HepG2 (cell line): ENCODE measurements around the gene CAPN12. TPM values are rescaled to one million over a fixed set of nuclear protein-coding genes. Genes with fewer than 3 reads are reported as not detected.
A peak's percentile ranks its signal among the peaks of the same experiment; 100 is the strongest.

ENCODE experiments used
- ATAC-seq: fragments of 200-7000 bp; cut with Tn5 transposase; 3 replicates; pipeline ENCODE4 v1.9.1; 2020; ENCODE audit warnings: mild to moderate bottlenecking, moderate library complexity
- BruUV-seq: library from RNA; stranded (reverse); fragments of 400-500 nt; replicated peaks from 2 replicates; lab custom pipeline; 2021; lab: Mats Ljungman, UMichigan
- CTCF ChIA-PET: fragments of 300-600 bp; formaldehyde crosslinking; extraction: SDS; loops from one replicate; lab custom pipeline; 2021; ENCODE audit warnings: low total read pairs, inconsistent platforms, low intra/inter-chr PET ratio; lab: Yijun Ruan, JAX
- POLR2A ChIA-PET: fragments of 350-600 bp; sonication (Branson Sonifier 250); formaldehyde crosslinking; loops from one replicate; lab custom pipeline; 2020; ENCODE audit warnings: antibody characterized with exemption, inconsistent platforms; lab: Yijun Ruan, JAX
- DNase-seq: peaks from one replicate; pipeline ENCODE4 v3.0.0-alpha.2; 2015; ENCODE audit warnings: low spot score
- FAIRE-seq: peaks from 3 replicates; lab custom pipeline; 2011; peaks lifted over from hg19 to GRCh38; lab: Jason Lieb, UNC
- H2AFZ ChIP-seq: one replicate; pipeline ENCODE4 v1.6.1; 2011; ENCODE audit warnings: low read length, inconsistent platforms
- H3K27ac ChIP-seq: fragments of 300-600 bp; 3 replicates; pipeline ENCODE4 v1.8.0; 2011; ENCODE audit warnings: mixed run types, mild to moderate bottlenecking, mixed read lengths, low read length, inconsistent platforms; ENCODE audit not compliant: insufficient read depth; ENCODE audit errors: extremely low read length
- H3K27me3 ChIP-seq, 2 experiments: fragments of 200-600 bp in 1 of 2; 2 replicates in 1 of 2; 3 replicates in 1 of 2; pipeline versions ENCODE4 v1.6.0 to v1.8.0; 2011; ENCODE audit warnings: low read length in 2 of 2, mild to moderate bottlenecking in 2 of 2, moderate library complexity in 2 of 2, inconsistent platforms in 1 of 2; ENCODE audit not compliant: insufficient read depth in 2 of 2, control insufficient read depth in 1 of 2
- H3K36me3 ChIP-seq, 2 experiments: fragments of 200-600 bp in 1 of 2; replicated peaks in 1 of 2; 2 replicates in 1 of 2; 3 replicates in 1 of 2; pipeline versions ENCODE4 v1.5.1 to v1.8.0; 2011; ENCODE audit warnings: low read length in 2 of 2, inconsistent platforms in 1 of 2; ENCODE audit not compliant: insufficient read depth in 2 of 2, control insufficient read depth in 1 of 2
- H3K4me1 ChIP-seq: 2 replicates; pipeline ENCODE4 v1.5.1; 2012; ENCODE audit warnings: low read length, inconsistent platforms; ENCODE audit not compliant: insufficient read depth
- H3K4me2 ChIP-seq: 2 replicates; pipeline ENCODE4 v1.6.0; 2011; ENCODE audit warnings: low read depth, low read length, inconsistent platforms
- H3K4me3 ChIP-seq, 3 experiments: fragments of 200-600 bp in 1 of 3; sonication (generic), shearing (Covaris generic) in 1 of 3; replicated peaks in 1 of 3; 2 replicates each; pipeline ENCODE4 v1.5.1; 2011 to 2016; ENCODE audit warnings: low read length in 3 of 3, inconsistent platforms in 2 of 3, low read depth in 2 of 3, mild to moderate bottlenecking in 2 of 3, control low read depth in 1 of 3, mixed read lengths in 1 of 3; ENCODE audit not compliant: insufficient read depth in 1 of 3
- H3K79me2 ChIP-seq: one replicate; pipeline ENCODE4 v1.6.1; 2011; ENCODE audit warnings: low read length, inconsistent platforms; ENCODE audit not compliant: insufficient read depth
- H3K9ac ChIP-seq: 2 replicates; pipeline ENCODE4 v1.6.0; 2011; ENCODE audit warnings: mild to moderate bottlenecking, low read depth, low read length, inconsistent platforms; ENCODE audit not compliant: insufficient read depth
- H3K9me3 ChIP-seq: 2 replicates; pipeline ENCODE4 v1.5.1; 2012; ENCODE audit warnings: mild to moderate bottlenecking, low read length
- H4K20me1 ChIP-seq: 2 replicates; pipeline ENCODE4 v1.6.0; 2011; ENCODE audit warnings: inconsistent platforms, mild to moderate bottlenecking, low read length, moderate library complexity; ENCODE audit not compliant: insufficient read depth
- AGO2 ChIP-seq: fragments of 200-400 bp; formaldehyde crosslinking; optimal IDR thresholded peaks from 2 replicates; pipeline ENCODE3; 2017; ENCODE audit warnings: mild to moderate bottlenecking, low read depth, low read length, moderate library complexity
- HHEX ChIP-seq: IDR thresholded peaks from 2 replicates; pipeline ENCODE4 v1.6.1; 2016; ENCODE audit warnings: control low read depth
- SRF ChIP-seq: IDR thresholded peaks from 2 replicates; pipeline ENCODE4 v1.6.1; 2011; ENCODE audit warnings: mild to moderate bottlenecking, low read depth, low read length, moderate library complexity
- WGBS: methylation state at CpG from one replicate; pipeline ENCODE4 v1.1.6; 2017; ENCODE audit warnings: low lambda C conversion rate; 5-methylcytosine and 5-hydroxymethylcytosine counted together
- in situ Hi-C: cut with HindIII; loops from 2 replicates; pipeline ENCODE4 v1.10.0; 2017; ENCODE audit warnings: low pct_unique_long_range_greater_than_20kb; ENCODE audit not compliant: extremely low pct_ligation_motif_present
- intact Hi-C: fragments of 100-400 bp; cut with micrococcal nuclease; formaldehyde crosslinking; loops from one replicate; pipeline ENCODE4 v1.10.0; 2022; ENCODE audit not compliant: unreplicated experiment
- polyA plus RNA-seq, 8 experiments: library from polyadenylated mRNA; depleted of rRNA in 3 of 8; stranded (reverse) in 7 of 8; unstranded in 1 of 8; fragments of >200 nt; fragmentation: Illumina TruSeq in 4 of 8; extraction: Trizol in 4 of 8; gene quantifications; 2 replicates each; pipeline versions ENCODE4 v1.2.1 to v1.2.3, GENCODE V29; 2011 to 2016; ENCODE audit warnings: low read depth in 4 of 8, missing spikeins in 1 of 8, mixed read lengths in 1 of 8; ENCODE audit not compliant: insufficient read depth in 1 of 8
- total RNA-seq, 5 experiments: library from RNA; depleted of rRNA; stranded (reverse); fragments of >200 nt; fragmentation: Illumina TruSeq; extraction: Trizol; gene quantifications; 2 replicates each; pipeline ENCODE4 v1.2.3, GENCODE V29; 2016; ENCODE audit warnings: low read depth in 1 of 5
- TF ChIP-seq, protein P1 (sequence below): IDR thresholded peaks from 2 replicates; pipeline ENCODE4 v1.6.1; 2016; ENCODE audit warnings: missing genetic modification reagents, missing compliant biosample characterization
- TF ChIP-seq, protein P2 (sequence below): sonication (generic); formaldehyde crosslinking; IDR thresholded peaks from 2 replicates; pipeline ENCODE4 v1.4.0; 2020; ENCODE audit warnings: missing genetic modification reagents

The CAPN12 gene
- total and polyA plus RNA-seq, 2 of the 13 experiments (the other 11 are each of a cell fraction or from before 2014, with no cell fraction given) = 1.6 to 13.6 TPM

DNA sequence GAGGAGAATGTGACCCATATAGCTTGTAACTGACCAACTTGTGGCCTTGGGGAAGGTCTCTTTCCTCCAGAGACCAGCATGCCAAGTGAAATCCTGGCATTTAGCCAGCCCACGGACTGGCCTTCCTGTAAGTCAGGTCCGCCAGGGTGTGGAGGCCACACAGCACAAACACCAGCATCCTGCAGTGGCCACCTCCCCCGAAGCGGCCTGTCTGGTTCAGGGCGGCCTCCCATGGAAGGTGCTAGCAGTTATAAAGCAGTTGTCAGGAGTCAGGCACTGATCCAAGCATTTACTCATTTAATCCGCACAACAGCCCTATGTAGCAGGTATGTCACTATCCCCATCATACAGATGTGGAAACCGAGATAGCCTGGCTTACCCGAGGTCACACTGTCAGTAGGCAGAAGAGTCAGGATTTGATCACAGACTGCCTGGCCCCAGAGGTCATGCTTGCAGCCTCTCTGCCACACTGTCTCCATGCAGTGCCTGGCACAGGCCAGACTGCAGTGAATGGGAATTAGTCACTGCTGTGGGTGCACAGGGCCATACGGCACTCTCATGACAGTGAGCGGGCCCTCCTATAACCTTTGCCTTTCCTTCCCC is 36.7 kb downstream of the CAPN12 start (continued):
- TF ChIP-seq, protein P1, sequence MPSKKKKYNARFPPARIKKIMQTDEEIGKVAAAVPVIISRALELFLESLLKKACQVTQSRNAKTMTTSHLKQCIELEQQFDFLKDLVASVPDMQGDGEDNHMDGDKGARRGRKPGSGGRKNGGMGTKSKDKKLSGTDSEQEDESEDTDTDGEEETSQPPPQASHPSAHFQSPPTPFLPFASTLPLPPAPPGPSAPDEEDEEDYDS (CRISPR knock-in tag) = no peak
- TF ChIP-seq SRF = no peak
- TF ChIP-seq, protein P2, sequence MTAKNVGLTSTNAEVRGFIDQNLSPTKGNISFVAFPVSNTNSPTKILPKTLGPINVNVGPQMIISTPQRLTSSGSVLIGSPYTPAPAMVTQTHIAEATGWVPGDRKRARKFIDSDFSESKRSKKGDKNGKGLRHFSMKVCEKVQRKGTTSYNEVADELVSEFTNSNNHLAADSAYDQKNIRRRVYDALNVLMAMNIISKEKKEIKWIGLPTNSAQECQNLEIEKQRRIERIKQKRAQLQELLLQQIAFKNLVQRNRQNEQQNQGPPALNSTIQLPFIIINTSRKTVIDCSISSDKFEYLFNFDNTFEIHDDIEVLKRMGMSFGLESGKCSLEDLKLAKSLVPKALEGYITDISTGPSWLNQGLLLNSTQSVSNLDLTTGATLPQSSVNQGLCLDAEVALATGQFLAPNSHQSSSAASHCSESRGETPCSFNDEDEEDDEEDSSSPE (CRISPR knock-in tag) = no peak

DNA sequence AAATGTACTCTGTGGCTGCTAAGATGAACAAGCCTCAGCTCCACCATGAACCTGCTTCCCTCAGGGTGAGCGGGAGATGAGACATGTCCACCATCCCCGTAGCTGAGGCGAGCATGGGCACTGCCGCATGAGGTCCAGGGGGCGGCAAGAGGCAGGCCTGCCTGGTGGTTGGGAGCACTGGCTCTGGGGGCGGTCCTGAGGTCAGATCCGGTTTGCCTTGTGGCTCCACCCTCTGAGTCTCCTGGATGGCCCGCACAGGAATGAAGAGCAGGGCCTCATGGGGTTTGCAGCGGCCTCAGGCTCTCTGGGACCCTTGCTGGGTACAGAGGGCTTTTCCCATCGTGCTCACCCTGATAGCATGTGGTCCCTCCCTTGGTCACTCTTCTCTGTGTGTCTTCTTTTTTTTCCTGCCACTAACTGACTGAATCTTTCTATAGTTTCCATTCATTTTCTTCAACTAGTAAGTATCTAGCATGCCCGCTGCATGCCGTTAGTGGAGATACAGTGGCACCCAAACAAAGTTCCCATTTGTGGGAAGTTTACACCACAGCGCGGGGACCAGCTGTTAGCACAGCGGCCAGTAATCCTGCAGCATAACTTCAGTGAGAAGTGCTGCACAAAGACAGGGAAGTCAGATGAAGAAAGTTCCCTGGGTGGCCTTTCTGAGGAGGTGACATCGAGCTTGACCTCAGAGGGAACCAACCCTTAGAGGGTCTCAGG is 37.3 kb downstream of the CAPN12 start:
- no peak for FAIRE-seq
- intact Hi-C loops = no loop called here

More for the DNA sequence above, 37.3 kb downstream of the CAPN12 start:
- ATAC-seq (no peak), DNase-seq (no peak)
- TF ChIP-seq HHEX (CRISPR knock-in tag) = no peak
- peak; percentile 68 for TF ChIP-seq AGO2
- in situ Hi-C loops = no loop called here
- CTCF ChIA-PET = no interaction called here
- no TSS peak for BruUV-seq
- Histone ChIP-seq H3K9me3 (no peaks in the 10 kb centered on the region), H3K27ac (peak overlapping the region; percentile 17), H4K20me1 (no peaks in the 10 kb centered on the region), H3K4me1 (peaks cover 57% of the 10 kb centered on the region), H3K4me2 (no peak overlapping the region), H3K4me3 (no peak overlapping the region), H2AFZ (no peak overlapping the region), H3K9ac (0 out of 2 replicates have a peak overlapping the region, but pooled peaks have one; percentile 5), H3K79me2 (peaks cover 11% of the 10 kb centered on the region), H3K36me3 (peaks cover 71 to 98% of the 10 kb centered on the region in 2 experiments), H3K27me3 (no peaks in the 10 kb centered on the region)
- 94% methylated on average over 16 of the region's 16 CpGs for WGBS
- POLR2A ChIA-PET = interaction anchor here (1.0 kb wide), 1 partner anchor 48 kb away, joined by 5 read pairs; no protein-coding TSS in a partner anchor
